Heart right ventricle (tissue), 16 donors: ENCODE measurements around the gene PIK3CD. TPM values are rescaled to one million over a fixed set of nuclear protein-coding genes. Genes with fewer than 3 reads are reported as not detected.

Source experiments
- ATAC-seq, 8 donors: fragments of 200-7000 bp; cut with Tn5 transposase; one replicate each; pipeline ENCODE4 v1.9.1; 2020; ENCODE audit warnings: mild to moderate bottlenecking in 8 of 8, moderate library complexity in 8 of 8, moderate number of reproducible peaks in 1 of 8
- DNase-seq, 2 donors: peaks; one replicate each; pipeline ENCODE4 v3.0.0-alpha.2; 2020
- H3K27ac ChIP-seq, 10 donors: fragments of 200-600 bp; sonication (generic) in 2 of 10; one replicate each; pipeline versions ENCODE4 v1.5.0 to v1.8.0; 2020 to 2022; ENCODE audit warnings: mild to moderate bottlenecking in 3 of 10
- H3K27me3 ChIP-seq, 7 donors: fragments of 200-600 bp; one replicate each; pipeline ENCODE4 v1.8.0; 2021 to 2022; ENCODE audit warnings: mild to moderate bottlenecking in 2 of 7
- H3K36me3 ChIP-seq, 9 donors: fragments of 200-600 bp; sonication (generic) in 1 of 9; one replicate each; pipeline versions ENCODE4 v1.5.0 to v1.8.0; 2020 to 2022; ENCODE audit warnings: mild to moderate bottlenecking in 2 of 9
- H3K4me1 ChIP-seq, 9 donors: fragments of 200-600 bp; sonication (generic) in 1 of 9; one replicate each; pipeline versions ENCODE4 v1.5.0 to v1.8.0; 2020 to 2022; ENCODE audit warnings: mild to moderate bottlenecking in 4 of 9
- H3K4me3 ChIP-seq, 10 donors: fragments of 200-600 bp; sonication (generic) in 2 of 10; one replicate each; pipeline versions ENCODE4 v1.5.0 to v1.8.0; 2020 to 2022; ENCODE audit warnings: mild to moderate bottlenecking in 7 of 10, moderate library complexity in 2 of 10
- H3K9me3 ChIP-seq, 11 donors: fragments of 200-600 bp in 10 of 11; sonication (generic) in 2 of 11; one replicate each; pipeline versions ENCODE4 v1.5.0 to v1.8.0; 2013 to 2022; ENCODE audit warnings: mild to moderate bottlenecking in 2 of 11, control low read depth in 1 of 11, moderate library complexity in 1 of 11
- CTCF ChIP-seq, 9 donors: fragments of 200-600 bp; sonication (generic) in 2 of 9; IDR thresholded peaks; one replicate each; pipeline versions ENCODE4 v1.5.0 to v1.8.0; 2021 to 2022; ENCODE audit warnings: antibody characterized with exemption in 9 of 9, mild to moderate bottlenecking in 5 of 9, moderate library complexity in 1 of 9
- WGBS, 2 donors: extraction: QIAGEN DNeasy Blood & Tissue Kit; methylation state at CpG; one replicate each; pipeline ENCODE4 v1.1.7; 2013; ENCODE audit warnings: inconsistent platforms in 1 of 2; 5-methylcytosine and 5-hydroxymethylcytosine counted together
- intact Hi-C, 10 donors: fragments of 100-400 bp; cut with DNase I; formaldehyde crosslinking; loops; one replicate each; pipeline versions ENCODE4 v1.11.1 to v1.14.2; 2022
- polyA plus RNA-seq, 2 donors: library from polyadenylated mRNA; stranded (reverse); fragments of 200-250 nt; gene quantifications; one replicate each; pipeline ENCODE4 v1.2.3, GENCODE V29; 2013
- total RNA-seq, 10 donors: library from RNA; stranded (reverse); fragmentation: NEBNext Ultra II Directional in 3 of 10; extraction: Animal tissue kit (Norgen Biotek cat#: 25700) in 3 of 10; gene quantifications; one replicate each; pipeline versions ENCODE4 v1.2.1 to v1.2.4, GENCODE V29; 2021 to 2023
- donor health status: Arrhythmogenic right ventricular cardiomyopathy.
- donor health status: ischemic (EF 13 %, LVEDD 7.1; RV severe dilation, severe dysfunction).
- donor health status: healthy with polysubstance abuse.
- donor health status: DM: no; HTN: yes; CAD: no.
- donor health status: DM: no; HTN: no; CAD: no.
- donor health status: ischemic (EF 25% LVEDD 6.9; RV normal size, moderate dysfunction).
- donor health status: ischemic (EF 25% LVEDD 5.7; RV mildly dilated, moderate dysfunction).
- donor health status: healthy.
- donor health status: DM: yes; HTN: yes; CAD: no.
- donor health status: Ischemic cardiomyopathy.
- donor health status: ischemic (EF 35%, LVEDD 5.7; RV mildly dilated, moderate dysfunction).
- donor health status: nonischemic (EF 11% LVEDD 7.7; RV severe dilation, severe dysfunction).
- donor health status: DM: yes; HTN: yes; CAD: no.
- donor health status: PGD.
- donor health status: ischemic (EF 29% LVEDD 5.4; RV normal size, mild dysfunction).
- donor health status: nonischemic (EF 23%, LVEDD 6.1; RV moderate dilation, normal function).

The PIK3CD gene
- total and polyA plus RNA-seq, 12 donors = 1.0 to 12.1 (median 2.7) TPM

- no peaks in the 10 kb centered on the region for H3K9me3 ChIP-seq
Observed at GRCh38 chr1:9768983-9769382, 117.5 kb downstream of the PIK3CD start.

GRCh38 chr1:9770298-9770697, 118.8 kb downstream of the PIK3CD start:
- Histone ChIP-seq H3K4me3 (no peak overlapping the region), H3K9me3 (no peaks in the 10 kb centered on the region), H3K36me3 (peaks cover 0 to 30% (median 10%) of the 10 kb centered on the region in 9 donors), H3K27me3 (no peaks in the 10 kb centered on the region), H3K27ac (no peak overlapping the region), H3K4me1 (no peaks in the 10 kb centered on the region)
- no peak for TF ChIP-seq CTCF (IDR thresholded peaks at IDR 0.05)
- DNase-seq (no peak), ATAC-seq (peak in 1 of 8 donors; percentile 42)
- intact Hi-C loops = no loop called here
- 77 to 79% methylated on average over 10 of the region's 10 CpGs for WGBS, 2 donors

More at GRCh38 chr1:9768983-9769382, 117.5 kb downstream of the PIK3CD start:
- no peak for DNase-seq
- Histone ChIP-seq H3K27me3 (no peaks in the 10 kb centered on the region), H3K4me3 (no peak overlapping the region), H3K4me1 (peaks cover 0 to 4% (median 0%) of the 10 kb centered on the region in 9 donors), H3K27ac (no peak overlapping the region), H3K36me3 (peaks cover 0 to 30% (median 10%) of the 10 kb centered on the region in 9 donors)
- no peak for ATAC-seq
- 84 to 86% methylated on average over 3 of the region's 3 CpGs for WGBS, 2 donors
- no peak for TF ChIP-seq CTCF (IDR thresholded peaks at IDR 0.05)
- intact Hi-C loops = no loop called here

GRCh38 chr1:9774712-9775679, 123.5 kb downstream of the PIK3CD start:
- TF ChIP-seq CTCF (IDR thresholded peaks at IDR 0.05) = no peak

GRCh38 chr1:9776685-9777084, 125.2 kb downstream of the PIK3CD start:
- Histone ChIP-seq H3K27ac (no peak overlapping the region), H3K4me3 (no peak overlapping the region), H3K9me3 (no peaks in the 10 kb centered on the region), H3K27me3 (no peaks in the 10 kb centered on the region), H3K4me1 (peaks cover 0 to 7% (median 0%) of the 10 kb centered on the region in 9 donors), H3K36me3 (peaks cover 0 to 17% (median 10%) of the 10 kb centered on the region in 9 donors)
- intact Hi-C loops = no loop called here
- 96 to 98% methylated on average over 2 of the region's 2 CpGs for WGBS, 2 donors
- no peak for TF ChIP-seq CTCF (IDR thresholded peaks at IDR 0.05)
- no peak for ATAC-seq
- DNase-seq = no peak

More at GRCh38 chr1:9774712-9775679, 123.5 kb downstream of the PIK3CD start:
- WGBS, 2 donors = 87 to 91% methylated on average over 20 of the region's 20 CpGs
- Histone ChIP-seq H3K36me3 (peaks cover 0 to 30% (median 10%) of the 10 kb centered on the region in 9 donors), H3K4me3 (no peak overlapping the region), H3K27ac (no peak overlapping the region), H3K4me1 (peaks cover 0 to 7% (median 0%) of the 10 kb centered on the region in 9 donors), H3K9me3 (no peaks in the 10 kb centered on the region), H3K27me3 (no peaks in the 10 kb centered on the region)
- intact Hi-C loops = no loop called here
- DNase-seq (no peak), ATAC-seq (no peak)

Other genes with a start within 250 kb of the PIK3CD start
- gene SLC25A33, start 112.3 kb upstream of the PIK3CD start, total RNA-seq = 1 to 10 TPM; 2.8 to 7.7 (median 5.4) TPM
- gene SLC25A33, start 112.3 kb upstream of the PIK3CD start, polyA plus RNA-seq = 1 to 10 TPM; 2.9 to 5.7 TPM
- 10 to 100 TPM; 13.3 to 26.0 (median 18.3) TPM for gene TMEM201, start 62.8 kb upstream of the PIK3CD start, total RNA-seq
- 10 to 100 TPM; 10.7 to 13.7 TPM for gene TMEM201, start 62.8 kb upstream of the PIK3CD start, polyA plus RNA-seq
- 10 to 100 TPM; 41.7 to 79.8 (median 64.2) TPM for gene CLSTN1, start 172.2 kb downstream of the PIK3CD start, total RNA-seq
- 10 to 100 TPM; 37.1 to 37.4 TPM for gene CLSTN1, start 172.2 kb downstream of the PIK3CD start, polyA plus RNA-seq